ENCODE results near the gene ORM2. TPM values are rescaled to one million over a fixed set of nuclear protein-coding genes. Genes with fewer than 3 reads are reported as not detected.

Gene ORM2
- total RNA-seq, 6 experiments from 2014 or later = 3,162 to 5,107 (median 3,869) TPM

- Histone ChIP-seq H3K4me1 (peaks cover 0 to 16% (median 7%) of the 10 kb centered on the region in 4 donors), H3K27ac (peak overlapping the region in 1 of 3 donors; percentile 14), H3K4me3 (no peak overlapping the region), H3K36me3 (peaks cover 0 to 14% (median under 1%) of the 10 kb centered on the region in 4 donors), H3K9me3 (no peaks in the 10 kb centered on the region), H3K27me3 (no peaks in the 10 kb centered on the region)
- peak in 1 of 3 donors; percentile 46 for DNase-seq
- no peak for TF ChIP-seq POLR2A (IDR thresholded peaks at IDR 0.05)
- TF ChIP-seq, protein P1, sequence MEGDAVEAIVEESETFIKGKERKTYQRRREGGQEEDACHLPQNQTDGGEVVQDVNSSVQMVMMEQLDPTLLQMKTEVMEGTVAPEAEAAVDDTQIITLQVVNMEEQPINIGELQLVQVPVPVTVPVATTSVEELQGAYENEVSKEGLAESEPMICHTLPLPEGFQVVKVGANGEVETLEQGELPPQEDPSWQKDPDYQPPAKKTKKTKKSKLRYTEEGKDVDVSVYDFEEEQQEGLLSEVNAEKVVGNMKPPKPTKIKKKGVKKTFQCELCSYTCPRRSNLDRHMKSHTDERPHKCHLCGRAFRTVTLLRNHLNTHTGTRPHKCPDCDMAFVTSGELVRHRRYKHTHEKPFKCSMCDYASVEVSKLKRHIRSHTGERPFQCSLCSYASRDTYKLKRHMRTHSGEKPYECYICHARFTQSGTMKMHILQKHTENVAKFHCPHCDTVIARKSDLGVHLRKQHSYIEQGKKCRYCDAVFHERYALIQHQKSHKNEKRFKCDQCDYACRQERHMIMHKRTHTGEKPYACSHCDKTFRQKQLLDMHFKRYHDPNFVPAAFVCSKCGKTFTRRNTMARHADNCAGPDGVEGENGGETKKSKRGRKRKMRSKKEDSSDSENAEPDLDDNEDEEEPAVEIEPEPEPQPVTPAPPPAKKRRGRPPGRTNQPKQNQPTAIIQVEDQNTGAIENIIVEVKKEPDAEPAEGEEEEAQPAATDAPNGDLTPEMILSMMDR (IDR thresholded peaks at IDR 0.05) = no peak
- 96% methylated on average over 4 of the region's 6 CpGs for WGBS (ENCODE audit: insufficient coverage, low coverage, low lambda C conversion rate, missing lambda C conversion rate)
- no peak for ATAC-seq
- intact Hi-C loops (cut with DNase I) = no loop called here
Observed at GRCh38 chr9:114370251-114370967, 40.7 kb downstream of the ORM2 start.

- TF ChIP-seq POLR2A (IDR thresholded peaks at IDR 0.05) = no peak
- TF ChIP-seq, protein P1 (IDR thresholded peaks at IDR 0.05) = no peak
- ATAC-seq (no peak), DNase-seq (peak in 1 of 3 donors; percentile 54)
- intact Hi-C loops (cut with DNase I) = no loop called here
- no CpG with 5 or more reads among the region's 4 CpGs for WGBS (ENCODE audit: insufficient coverage, low coverage, low lambda C conversion rate, missing lambda C conversion rate)
- no peak overlapping the region for H3K4me3 ChIP-seq
- H3K27me3 ChIP-seq = no peaks in the 10 kb centered on the region
- peak overlapping the region in 1 of 3 donors; percentile 14 for H3K27ac ChIP-seq
- no peaks in the 10 kb centered on the region for H3K9me3 ChIP-seq
- H3K36me3 ChIP-seq = peaks cover 0 to 14% (median under 1%) of the 10 kb centered on the region in 4 donors
- H3K4me1 ChIP-seq = peaks cover 0 to 11% (median 2%) of the 10 kb centered on the region in 4 donors
Observed at GRCh38 chr9:114370968-114371320, 41.3 kb downstream of the ORM2 start.

- ATAC-seq (no peak), DNase-seq (no peak)
- no CpG with 5 or more reads among the region's 7 CpGs for WGBS (ENCODE audit: insufficient coverage, low coverage, low lambda C conversion rate, missing lambda C conversion rate)
- Histone ChIP-seq H3K36me3 (peaks cover 0 to 14% (median under 1%) of the 10 kb centered on the region in 4 donors), H3K27me3 (no peaks in the 10 kb centered on the region), H3K9me3 (no peaks in the 10 kb centered on the region), H3K27ac (peak overlapping the region in 2 of 3 donors; percentile 38 to 47), H3K4me1 (peaks cover 0 to 7% (median 0%) of the 10 kb centered on the region in 4 donors), H3K4me3 (no peak overlapping the region)
- intact Hi-C loops (cut with DNase I) = no loop called here
- TF ChIP-seq, protein P1 (IDR thresholded peaks at IDR 0.05) = no peak
- TF ChIP-seq POLR2A (IDR thresholded peaks at IDR 0.05) = no peak
Observed at GRCh38 chr9:114371343-114371944, 41.8 kb downstream of the ORM2 start.

DNA sequence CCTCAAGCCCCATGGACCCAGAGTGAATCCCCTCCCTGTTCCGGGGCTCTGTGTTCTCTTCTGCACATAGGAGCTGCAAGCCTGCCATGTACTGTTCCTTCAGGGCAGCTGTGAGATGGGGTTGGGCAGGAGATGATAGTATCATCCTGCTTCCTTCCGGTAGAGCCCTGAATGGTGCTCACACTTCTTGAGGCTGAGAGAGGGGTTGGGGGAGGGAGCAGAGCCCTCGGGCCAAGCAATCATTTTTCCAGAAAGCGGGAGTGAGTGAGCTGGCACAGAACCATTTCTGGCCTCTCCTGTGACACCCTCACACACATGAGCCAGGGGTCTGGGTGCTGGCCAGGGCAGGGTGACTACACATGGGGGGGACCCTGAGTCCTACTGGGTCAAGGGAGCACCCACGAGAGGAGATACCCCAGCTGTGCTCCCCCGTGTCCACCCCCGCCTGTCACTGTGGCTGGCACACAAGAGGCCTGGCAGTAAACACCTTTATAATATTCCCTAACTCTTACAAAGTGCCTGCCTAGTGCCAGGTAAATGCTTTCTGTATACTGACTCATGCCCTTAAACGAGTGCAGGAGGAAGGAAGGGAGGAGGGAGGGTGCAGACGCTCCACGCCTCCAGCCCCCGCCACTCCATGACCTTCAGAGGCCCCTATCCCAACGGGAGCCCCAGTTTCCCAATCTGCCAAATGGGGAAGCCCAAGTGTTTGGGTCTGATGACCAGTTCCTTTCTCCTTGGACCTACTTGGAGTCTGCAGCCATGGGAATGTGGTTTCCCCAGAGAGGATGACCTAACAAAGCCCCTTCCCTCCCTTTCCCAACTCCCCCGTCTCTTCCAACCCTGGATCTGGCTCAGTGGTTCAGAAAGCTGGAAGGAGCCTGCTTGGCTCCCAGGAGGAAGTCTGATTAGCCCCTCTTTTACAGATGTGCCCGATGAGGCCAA lies 42.6 kb downstream of the ORM2 start:
- peaks cover 0 to 7% (median 0%) of the 10 kb centered on the region in 4 donors for H3K4me1 ChIP-seq
- intact Hi-C loops (cut with DNase I) = no loop called here
- peaks cover 0 to 19% (median 2%) of the 10 kb centered on the region in 4 donors for H3K36me3 ChIP-seq
- WGBS (ENCODE audit: insufficient coverage, low coverage, low lambda C conversion rate, missing lambda C conversion rate) = 69% methylated on average over 5 of the region's 14 CpGs
- H3K27ac ChIP-seq = peak overlapping the region; percentile 21 to 47 (median 38)
- ATAC-seq (peak; percentile 36 to 55 (median 37)), DNase-seq (peak in 1 of 3 donors; percentile 59)
- TF ChIP-seq, protein P1 (IDR thresholded peaks at IDR 0.05) = no peak
- no peak for TF ChIP-seq POLR2A (IDR thresholded peaks at IDR 0.05)
- no peak overlapping the region for H3K4me3 ChIP-seq
- H3K27me3 ChIP-seq = no peaks in the 10 kb centered on the region
- H3K9me3 ChIP-seq = no peaks in the 10 kb centered on the region
